Neural progenitor cell (in vitro differentiated cells): ENCODE data around the gene LRRC1. TPM values are rescaled to one million over a fixed set of nuclear protein-coding genes. Genes with fewer than 3 reads are reported as not detected.

Experiments
- DNase-seq: peaks from one replicate; pipeline ENCODE4 v3.0.0-alpha.2; 2016; ENCODE audit warnings: low spot score
- H2AFZ ChIP-seq: fragments of 200-600 bp; sonication (generic); replicated peaks from 2 replicates; pipeline ENCODE4 v1.6.1; 2016; ENCODE audit warnings: antibody characterized with exemption
- H3F3A ChIP-seq: fragments of 200-600 bp; sonication (generic); 2 replicates; pipeline ENCODE4 v1.6.1; 2016; ENCODE audit warnings: antibody characterized with exemption, low read depth
- H3K27ac ChIP-seq: fragments of 200-600 bp; sonication (generic); 2 replicates; pipeline ENCODE4 v1.5.1; 2016; ENCODE audit warnings: mild to moderate bottlenecking
- H3K27me3 ChIP-seq: fragments of 200-600 bp; sonication (generic); 2 replicates; pipeline ENCODE4 v1.6.1; 2016; ENCODE audit warnings: mild to moderate bottlenecking, moderate library complexity
- H3K36me3 ChIP-seq: fragments of 200-600 bp; sonication (generic); 2 replicates; pipeline ENCODE4 v1.5.1; 2016
- H3K4me1 ChIP-seq: fragments of 200-600 bp; sonication (generic); 2 replicates; pipeline ENCODE4 v1.6.1; 2016; ENCODE audit warnings: mixed run types
- H3K4me2 ChIP-seq: fragments of 200-600 bp; sonication (generic); 2 replicates; pipeline ENCODE4 v1.6.1; 2016
- H3K4me3 ChIP-seq: fragments of 200-600 bp; sonication (generic); 2 replicates; pipeline ENCODE4 v1.5.1; 2016
- H3K79me2 ChIP-seq: fragments of 200-600 bp; sonication (generic); 2 replicates; pipeline ENCODE4 v1.6.1; 2016; ENCODE audit warnings: low read depth
- H3K9ac ChIP-seq: fragments of 200-600 bp; sonication (generic); 2 replicates; pipeline ENCODE4 v1.6.1; 2016
- H3K9me3 ChIP-seq: fragments of 200-600 bp; sonication (generic); 2 replicates; pipeline ENCODE4 v1.5.1; 2016; ENCODE audit warnings: low read depth
- H4K20me1 ChIP-seq: fragments of 200-600 bp; sonication (generic); 2 replicates; pipeline ENCODE4 v1.6.1; 2016; ENCODE audit warnings: low read depth
- H3K27ac Mint-ChIP-seq: 3 replicates; pipeline ENCODE4 v1.8.0; 2021; ENCODE audit warnings: mixed read lengths
- H3K27me3 Mint-ChIP-seq: 2 replicates; pipeline ENCODE4 v1.8.0; 2022; ENCODE audit warnings: low read depth, mild to moderate bottlenecking, inconsistent platforms, moderate library complexity, mixed read lengths; ENCODE audit not compliant: insufficient read depth
- H3K36me3 Mint-ChIP-seq: 3 replicates; pipeline ENCODE4 v1.8.0; 2021; ENCODE audit warnings: mixed read lengths
- H3K4me1 Mint-ChIP-seq: 3 replicates; pipeline ENCODE4 v1.8.0; 2021; ENCODE audit warnings: mixed read lengths
- H3K4me3 Mint-ChIP-seq: 3 replicates; pipeline ENCODE4 v1.8.0; 2021; ENCODE audit warnings: mild to moderate bottlenecking, moderate library complexity, mixed read lengths
- H3K9me3 Mint-ChIP-seq: 3 replicates; pipeline ENCODE4 v1.8.0; 2020; ENCODE audit warnings: mixed read lengths
- EZH2 ChIP-seq: fragments of 200-600 bp; sonication (generic); IDR thresholded peaks from 2 replicates; pipeline ENCODE4 v1.6.1; 2017; ENCODE audit warnings: antibody characterized with exemption, mild to moderate bottlenecking, moderate library complexity
- EZH2phosphoT487 ChIP-seq: fragments of 200-600 bp; sonication (generic); IDR thresholded peaks from 2 replicates; pipeline ENCODE4 v1.6.1; 2017; ENCODE audit warnings: antibody characterized with exemption
- total RNA-seq: library from RNA; depleted of rRNA; stranded (reverse); fragments of >200 nt; gene quantifications from 2 replicates; pipeline ENCODE4 v1.2.3, GENCODE V29; 2015; ENCODE audit warnings: low replicate concordance
- TF ChIP-seq, protein P1 (sequence below): fragments of 200-600 bp; sonication (generic); IDR thresholded peaks from 2 replicates; pipeline ENCODE4 v1.5.1; 2017; ENCODE audit warnings: antibody characterized with exemption, mild to moderate bottlenecking

LRRC1 gene
- total RNA-seq, 1 donor from 2014 or later, result 14.0 TPM

DNA sequence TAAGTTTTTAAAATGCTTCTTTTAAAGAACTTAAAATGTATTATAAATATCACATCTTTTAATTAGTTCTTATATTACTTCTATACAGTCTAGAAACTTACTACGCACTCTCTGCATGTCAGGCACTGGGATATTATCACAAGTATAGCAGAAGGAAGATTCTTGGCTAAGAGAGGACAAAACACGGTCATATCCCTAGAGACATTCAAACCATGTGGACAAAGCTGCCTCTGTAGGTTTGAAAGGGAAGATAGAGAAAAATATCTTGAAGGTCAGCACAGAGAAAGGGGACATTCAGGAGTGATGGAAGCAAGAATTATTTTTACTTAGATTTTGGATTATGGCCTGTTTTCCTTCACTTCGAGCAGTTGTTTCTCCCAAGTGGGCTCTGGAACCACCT, 64.1 kb downstream of the LRRC1 start:
- TF ChIP-seq EZH2phosphoT487, result no peak
- TF ChIP-seq, protein P1, sequence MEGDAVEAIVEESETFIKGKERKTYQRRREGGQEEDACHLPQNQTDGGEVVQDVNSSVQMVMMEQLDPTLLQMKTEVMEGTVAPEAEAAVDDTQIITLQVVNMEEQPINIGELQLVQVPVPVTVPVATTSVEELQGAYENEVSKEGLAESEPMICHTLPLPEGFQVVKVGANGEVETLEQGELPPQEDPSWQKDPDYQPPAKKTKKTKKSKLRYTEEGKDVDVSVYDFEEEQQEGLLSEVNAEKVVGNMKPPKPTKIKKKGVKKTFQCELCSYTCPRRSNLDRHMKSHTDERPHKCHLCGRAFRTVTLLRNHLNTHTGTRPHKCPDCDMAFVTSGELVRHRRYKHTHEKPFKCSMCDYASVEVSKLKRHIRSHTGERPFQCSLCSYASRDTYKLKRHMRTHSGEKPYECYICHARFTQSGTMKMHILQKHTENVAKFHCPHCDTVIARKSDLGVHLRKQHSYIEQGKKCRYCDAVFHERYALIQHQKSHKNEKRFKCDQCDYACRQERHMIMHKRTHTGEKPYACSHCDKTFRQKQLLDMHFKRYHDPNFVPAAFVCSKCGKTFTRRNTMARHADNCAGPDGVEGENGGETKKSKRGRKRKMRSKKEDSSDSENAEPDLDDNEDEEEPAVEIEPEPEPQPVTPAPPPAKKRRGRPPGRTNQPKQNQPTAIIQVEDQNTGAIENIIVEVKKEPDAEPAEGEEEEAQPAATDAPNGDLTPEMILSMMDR, result no peak
- no peak for TF ChIP-seq EZH2
- DNase-seq, result no peak
- no peaks in the 10 kb centered on the region for H3K27me3 Mint-ChIP-seq
- H3K27ac ChIP-seq, result no peak overlapping the region
- no peak overlapping the region for H3K27ac Mint-ChIP-seq
- H3K36me3 Mint-ChIP-seq, result no peaks in the 10 kb centered on the region
- H2AFZ ChIP-seq, result no peak overlapping the region
- H3F3A ChIP-seq, result no peaks in the 10 kb centered on the region
- H3K27me3 ChIP-seq, result no peaks in the 10 kb centered on the region
- H3K9ac ChIP-seq, result no peak overlapping the region
- no peaks in the 10 kb centered on the region for H4K20me1 ChIP-seq
- H3K4me3 Mint-ChIP-seq, result no peak overlapping the region
- H3K79me2 ChIP-seq, result no peaks in the 10 kb centered on the region
- H3K4me1 Mint-ChIP-seq, result peaks cover 28% of the 10 kb centered on the region
- H3K4me2 ChIP-seq, result no peak overlapping the region
- no peak overlapping the region for H3K4me3 ChIP-seq
- no peaks in the 10 kb centered on the region for H3K36me3 ChIP-seq
- H3K9me3 ChIP-seq, result no peaks in the 10 kb centered on the region
- H3K9me3 Mint-ChIP-seq, result peaks cover 4% of the 10 kb centered on the region
- H3K4me1 ChIP-seq, result peaks cover 26% of the 10 kb centered on the region

DNA sequence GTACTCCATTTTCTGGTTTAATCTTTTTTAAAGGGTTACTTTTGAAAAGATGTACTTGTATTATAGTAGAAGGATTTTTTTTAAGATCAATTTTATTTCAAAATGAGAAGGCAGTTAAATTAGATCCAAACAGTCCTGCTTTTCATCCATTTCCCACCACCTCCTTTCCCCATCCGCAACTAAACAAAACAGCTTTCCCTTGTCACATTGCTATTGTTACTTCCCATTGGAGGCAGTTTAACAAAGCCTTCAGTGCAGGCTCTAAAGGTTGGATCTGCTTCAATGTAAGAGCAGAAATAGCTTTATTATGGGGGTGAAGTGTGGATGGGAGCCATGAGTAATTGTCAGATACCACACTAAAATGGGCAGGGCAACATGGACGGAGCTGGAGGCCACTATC, 65.7 kb downstream of the LRRC1 start:
- no peak overlapping the region for H3K9ac ChIP-seq
- H3K27ac ChIP-seq, result no peak overlapping the region
- H3K9me3 ChIP-seq, result no peaks in the 10 kb centered on the region
- H3K79me2 ChIP-seq, result no peaks in the 10 kb centered on the region
- no peaks in the 10 kb centered on the region for H4K20me1 ChIP-seq
- no peak overlapping the region for H3K27ac Mint-ChIP-seq
- TF ChIP-seq EZH2 (no peak), EZH2phosphoT487 (no peak)
- TF ChIP-seq, protein P1, result no peak
- no peak overlapping the region for H2AFZ ChIP-seq
- H3K4me3 Mint-ChIP-seq, result no peak overlapping the region
- no peaks in the 10 kb centered on the region for H3K36me3 Mint-ChIP-seq
- no peaks in the 10 kb centered on the region for H3K27me3 Mint-ChIP-seq
- no peaks in the 10 kb centered on the region for H3F3A ChIP-seq
- peaks cover 26% of the 10 kb centered on the region for H3K4me1 ChIP-seq
- H3K36me3 ChIP-seq, result no peaks in the 10 kb centered on the region
- peak; percentile 24 for DNase-seq
- H3K9me3 Mint-ChIP-seq, result peaks cover 4% of the 10 kb centered on the region
- no peak overlapping the region for H3K4me2 ChIP-seq
- peaks cover 28% of the 10 kb centered on the region for H3K4me1 Mint-ChIP-seq
- no peaks in the 10 kb centered on the region for H3K27me3 ChIP-seq
- H3K4me3 ChIP-seq, result no peak overlapping the region

DNA sequence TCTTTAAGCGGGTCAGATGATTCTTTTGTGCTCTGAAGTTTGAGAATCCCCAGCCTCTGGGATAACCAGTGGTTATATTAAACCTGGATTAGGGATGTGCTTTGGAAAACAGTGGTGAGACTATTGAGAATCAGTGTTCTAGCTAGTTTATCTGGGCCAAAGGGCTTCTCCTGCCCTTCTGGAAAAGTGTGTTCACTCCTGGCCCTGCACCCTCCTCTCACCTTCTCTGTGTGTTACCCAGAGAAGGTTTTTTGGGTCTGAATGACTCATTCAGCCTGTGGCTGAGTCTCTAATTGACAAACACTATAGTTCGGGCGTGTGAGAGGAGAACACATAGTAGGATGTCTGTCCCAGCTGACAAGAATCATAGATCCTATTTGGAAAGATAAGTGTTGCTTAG, 66.7 kb downstream of the LRRC1 start:
- Histone ChIP-seq H3K27me3 (no peaks in the 10 kb centered on the region), H3K79me2 (no peaks in the 10 kb centered on the region), H3K4me1 (peaks cover 26% of the 10 kb centered on the region), H3K9ac (no peak overlapping the region), H4K20me1 (no peaks in the 10 kb centered on the region), H3K4me3 (no peak overlapping the region), H2AFZ (no peak overlapping the region), H3K9me3 (no peaks in the 10 kb centered on the region), H3K4me2 (no peak overlapping the region), H3K36me3 (no peaks in the 10 kb centered on the region), H3K27ac (peak overlapping the region; percentile 26), H3F3A (no peaks in the 10 kb centered on the region)
- no peak overlapping the region for H3K4me3 Mint-ChIP-seq
- TF ChIP-seq EZH2 (no peak), EZH2phosphoT487 (no peak)
- TF ChIP-seq, protein P1, result no peak
- DNase-seq, result peak; percentile 12
- H3K27me3 Mint-ChIP-seq, result no peaks in the 10 kb centered on the region
- H3K9me3 Mint-ChIP-seq, result peaks cover 1% of the 10 kb centered on the region
- H3K27ac Mint-ChIP-seq, result no peak overlapping the region
- H3K4me1 Mint-ChIP-seq, result peaks cover 24% of the 10 kb centered on the region
- no peaks in the 10 kb centered on the region for H3K36me3 Mint-ChIP-seq
